K562 (cell line): ENCODE results near the gene STT3B. TPM values are rescaled to one million over a fixed set of nuclear protein-coding genes. Genes with fewer than 3 reads are reported as not detected.

Source experiments
- polyA plus RNA-seq, 8 experiments: library from polyadenylated mRNA; depleted of rRNA in 4 of 8; stranded (reverse) in 5 of 8; unstranded in 3 of 8; fragments of >200 nt; fragmentation: Nextera tagmentation in 2 of 8; fragmentation: Illumina TruSeq in 1 of 8; extraction: Ambion mirVana in 2 of 8; extraction: Trizol in 1 of 8; gene quantifications; 2 replicates each; pipeline versions ENCODE4 v1.2.1 to v1.2.3, GENCODE V29; 2011 to 2014; ENCODE audit warnings: inconsistent platforms in 1 of 8, missing spikeins in 1 of 8
- total RNA-seq, 7 experiments: library from RNA; depleted of rRNA in 6 of 7; stranded (reverse); fragments of >200 nt in 6 of 7; fragmentation: Illumina TruSeq in 2 of 7; extraction: Trizol in 2 of 7; gene quantifications; 2 replicates each; pipeline versions ENCODE4 v1.2.1 to v1.2.3, GENCODE V29; 2011 to 2021; ENCODE audit warnings: low replicate concordance in 1 of 7
- TF ChIP-seq, protein P1 (sequence below): fragments of 450-650 bp; IDR thresholded peaks from 2 replicates; pipeline ENCODE4 v1.6.1; 2016; ENCODE audit warnings: mild to moderate bottlenecking, moderate library complexity

Gene STT3B
- total and polyA plus RNA-seq, 9 of the 15 experiments (the other 6 are each of a cell fraction or from before 2014, with no cell fraction given), result 22.4 to 147 (median 100) TPM

DNA sequence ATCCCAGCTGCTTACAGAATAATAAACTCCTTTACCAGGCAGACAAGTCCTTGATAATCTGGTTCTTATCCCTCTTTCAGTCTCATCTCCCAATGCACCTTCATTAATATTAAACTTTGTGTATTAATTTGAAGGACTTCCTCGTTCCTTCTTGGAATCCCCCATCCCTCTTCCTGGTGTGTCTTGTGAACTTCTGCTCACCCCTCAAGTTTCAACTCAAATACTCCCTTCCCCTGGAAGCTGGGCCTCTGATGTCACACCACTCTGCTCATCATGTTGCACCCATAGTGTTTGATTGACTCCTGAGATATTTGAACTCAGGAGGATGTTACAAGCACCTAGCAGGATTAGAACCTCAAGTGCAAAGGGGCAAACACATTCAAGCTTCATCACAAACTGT is 3.3 kb upstream of the STT3B start (continued):
- TF ChIP-seq, protein P1, sequence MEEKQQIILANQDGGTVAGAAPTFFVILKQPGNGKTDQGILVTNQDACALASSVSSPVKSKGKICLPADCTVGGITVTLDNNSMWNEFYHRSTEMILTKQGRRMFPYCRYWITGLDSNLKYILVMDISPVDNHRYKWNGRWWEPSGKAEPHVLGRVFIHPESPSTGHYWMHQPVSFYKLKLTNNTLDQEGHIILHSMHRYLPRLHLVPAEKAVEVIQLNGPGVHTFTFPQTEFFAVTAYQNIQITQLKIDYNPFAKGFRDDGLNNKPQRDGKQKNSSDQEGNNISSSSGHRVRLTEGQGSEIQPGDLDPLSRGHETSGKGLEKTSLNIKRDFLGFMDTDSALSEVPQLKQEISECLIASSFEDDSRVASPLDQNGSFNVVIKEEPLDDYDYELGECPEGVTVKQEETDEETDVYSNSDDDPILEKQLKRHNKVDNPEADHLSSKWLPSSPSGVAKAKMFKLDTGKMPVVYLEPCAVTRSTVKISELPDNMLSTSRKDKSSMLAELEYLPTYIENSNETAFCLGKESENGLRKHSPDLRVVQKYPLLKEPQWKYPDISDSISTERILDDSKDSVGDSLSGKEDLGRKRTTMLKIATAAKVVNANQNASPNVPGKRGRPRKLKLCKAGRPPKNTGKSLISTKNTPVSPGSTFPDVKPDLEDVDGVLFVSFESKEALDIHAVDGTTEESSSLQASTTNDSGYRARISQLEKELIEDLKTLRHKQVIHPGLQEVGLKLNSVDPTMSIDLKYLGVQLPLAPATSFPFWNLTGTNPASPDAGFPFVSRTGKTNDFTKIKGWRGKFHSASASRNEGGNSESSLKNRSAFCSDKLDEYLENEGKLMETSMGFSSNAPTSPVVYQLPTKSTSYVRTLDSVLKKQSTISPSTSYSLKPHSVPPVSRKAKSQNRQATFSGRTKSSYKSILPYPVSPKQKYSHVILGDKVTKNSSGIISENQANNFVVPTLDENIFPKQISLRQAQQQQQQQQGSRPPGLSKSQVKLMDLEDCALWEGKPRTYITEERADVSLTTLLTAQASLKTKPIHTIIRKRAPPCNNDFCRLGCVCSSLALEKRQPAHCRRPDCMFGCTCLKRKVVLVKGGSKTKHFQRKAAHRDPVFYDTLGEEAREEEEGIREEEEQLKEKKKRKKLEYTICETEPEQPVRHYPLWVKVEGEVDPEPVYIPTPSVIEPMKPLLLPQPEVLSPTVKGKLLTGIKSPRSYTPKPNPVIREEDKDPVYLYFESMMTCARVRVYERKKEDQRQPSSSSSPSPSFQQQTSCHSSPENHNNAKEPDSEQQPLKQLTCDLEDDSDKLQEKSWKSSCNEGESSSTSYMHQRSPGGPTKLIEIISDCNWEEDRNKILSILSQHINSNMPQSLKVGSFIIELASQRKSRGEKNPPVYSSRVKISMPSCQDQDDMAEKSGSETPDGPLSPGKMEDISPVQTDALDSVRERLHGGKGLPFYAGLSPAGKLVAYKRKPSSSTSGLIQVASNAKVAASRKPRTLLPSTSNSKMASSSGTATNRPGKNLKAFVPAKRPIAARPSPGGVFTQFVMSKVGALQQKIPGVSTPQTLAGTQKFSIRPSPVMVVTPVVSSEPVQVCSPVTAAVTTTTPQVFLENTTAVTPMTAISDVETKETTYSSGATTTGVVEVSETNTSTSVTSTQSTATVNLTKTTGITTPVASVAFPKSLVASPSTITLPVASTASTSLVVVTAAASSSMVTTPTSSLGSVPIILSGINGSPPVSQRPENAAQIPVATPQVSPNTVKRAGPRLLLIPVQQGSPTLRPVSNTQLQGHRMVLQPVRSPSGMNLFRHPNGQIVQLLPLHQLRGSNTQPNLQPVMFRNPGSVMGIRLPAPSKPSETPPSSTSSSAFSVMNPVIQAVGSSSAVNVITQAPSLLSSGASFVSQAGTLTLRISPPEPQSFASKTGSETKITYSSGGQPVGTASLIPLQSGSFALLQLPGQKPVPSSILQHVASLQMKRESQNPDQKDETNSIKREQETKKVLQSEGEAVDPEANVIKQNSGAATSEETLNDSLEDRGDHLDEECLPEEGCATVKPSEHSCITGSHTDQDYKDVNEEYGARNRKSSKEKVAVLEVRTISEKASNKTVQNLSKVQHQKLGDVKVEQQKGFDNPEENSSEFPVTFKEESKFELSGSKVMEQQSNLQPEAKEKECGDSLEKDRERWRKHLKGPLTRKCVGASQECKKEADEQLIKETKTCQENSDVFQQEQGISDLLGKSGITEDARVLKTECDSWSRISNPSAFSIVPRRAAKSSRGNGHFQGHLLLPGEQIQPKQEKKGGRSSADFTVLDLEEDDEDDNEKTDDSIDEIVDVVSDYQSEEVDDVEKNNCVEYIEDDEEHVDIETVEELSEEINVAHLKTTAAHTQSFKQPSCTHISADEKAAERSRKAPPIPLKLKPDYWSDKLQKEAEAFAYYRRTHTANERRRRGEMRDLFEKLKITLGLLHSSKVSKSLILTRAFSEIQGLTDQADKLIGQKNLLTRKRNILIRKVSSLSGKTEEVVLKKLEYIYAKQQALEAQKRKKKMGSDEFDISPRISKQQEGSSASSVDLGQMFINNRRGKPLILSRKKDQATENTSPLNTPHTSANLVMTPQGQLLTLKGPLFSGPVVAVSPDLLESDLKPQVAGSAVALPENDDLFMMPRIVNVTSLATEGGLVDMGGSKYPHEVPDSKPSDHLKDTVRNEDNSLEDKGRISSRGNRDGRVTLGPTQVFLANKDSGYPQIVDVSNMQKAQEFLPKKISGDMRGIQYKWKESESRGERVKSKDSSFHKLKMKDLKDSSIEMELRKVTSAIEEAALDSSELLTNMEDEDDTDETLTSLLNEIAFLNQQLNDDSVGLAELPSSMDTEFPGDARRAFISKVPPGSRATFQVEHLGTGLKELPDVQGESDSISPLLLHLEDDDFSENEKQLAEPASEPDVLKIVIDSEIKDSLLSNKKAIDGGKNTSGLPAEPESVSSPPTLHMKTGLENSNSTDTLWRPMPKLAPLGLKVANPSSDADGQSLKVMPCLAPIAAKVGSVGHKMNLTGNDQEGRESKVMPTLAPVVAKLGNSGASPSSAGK, result no peak
